Ishikawa (cell line): ENCODE measurements around the gene OR2B3.

ENCODE experiments used
- CREB1 ChIP-seq: IDR thresholded peaks from 2 replicates; pipeline ENCODE4 v1.6.1; 2012; ENCODE audit warnings: low read depth
- EP300 ChIP-seq: IDR thresholded peaks from 2 replicates; pipeline ENCODE4 v1.6.1; 2012; ENCODE audit warnings: borderline replicate concordance
- MAX ChIP-seq: IDR thresholded peaks from 2 replicates; pipeline ENCODE4 v1.6.1; 2012
- RAD21 ChIP-seq: IDR thresholded peaks from 2 replicates; pipeline ENCODE4 v1.6.1; 2012; ENCODE audit warnings: low read depth
- REST ChIP-seq: IDR thresholded peaks from 2 replicates; pipeline ENCODE4 v1.6.1; 2012; ENCODE audit warnings: low read depth, mild to moderate bottlenecking
- TEAD4 ChIP-seq: IDR thresholded peaks from 2 replicates; pipeline ENCODE4 v1.6.1; 2012
- USF1 ChIP-seq: IDR thresholded peaks from 2 replicates; pipeline ENCODE4 v1.6.1; 2012
- ZBTB7A ChIP-seq: IDR thresholded peaks from 2 replicates; pipeline ENCODE4 v1.6.1; 2012; ENCODE audit warnings: low read depth

GRCh38 chr6:29112135-29112534, 25.0 kb upstream of the OR2B3 start:
- TF ChIP-seq CREB1 = no peak
- TF ChIP-seq ZBTB7A = no peak
- no peak for TF ChIP-seq TEAD4
- TF ChIP-seq EP300 = no peak
- TF ChIP-seq USF1 = no peak
- TF ChIP-seq REST = no peak
- no peak for TF ChIP-seq MAX
- TF ChIP-seq RAD21 = no peak
